Calu3 (cell line): ENCODE measurements around the gene DTX3L. TPM values are rescaled to one million over a fixed set of nuclear protein-coding genes. Genes with fewer than 3 reads are reported as not detected.

Experiments
- BruUV-seq: library from RNA; stranded (reverse); fragments of 400-500 nt; replicated peaks from 2 replicates; lab custom pipeline; 2021; lab: Mats Ljungman, UMichigan
- CTCF ChIA-PET: fragments of 300-600 bp; sonication (Branson Sonifier 250); formaldehyde crosslinking; loops from one replicate; lab custom pipeline; 2022; ENCODE audit warnings: antibody characterized with exemption; lab: Charles Lee
- DNase-seq: peaks from one replicate; pipeline ENCODE4 v3.0.0; 2022
- H3K27ac Mint-ChIP-seq: one replicate; pipeline ENCODE4 v1.8.0; 2022; ENCODE audit warnings: mixed read lengths; ENCODE audit not compliant: unreplicated experiment
- H3K27me3 Mint-ChIP-seq: one replicate; pipeline ENCODE4 v1.8.0; 2022; ENCODE audit warnings: mixed read lengths; ENCODE audit not compliant: unreplicated experiment
- H3K36me3 Mint-ChIP-seq: one replicate; pipeline ENCODE4 v1.8.0; 2022; ENCODE audit warnings: mild to moderate bottlenecking, moderate library complexity, mixed read lengths; ENCODE audit not compliant: insufficient read depth, unreplicated experiment
- H3K4me1 Mint-ChIP-seq: one replicate; pipeline ENCODE4 v1.8.0; 2022; ENCODE audit warnings: mild to moderate bottlenecking, low read depth, mixed read lengths; ENCODE audit not compliant: unreplicated experiment
- H3K4me3 Mint-ChIP-seq: one replicate; pipeline ENCODE4 v1.8.0; 2022; ENCODE audit warnings: mild to moderate bottlenecking, low read depth, moderate library complexity, mixed read lengths; ENCODE audit not compliant: unreplicated experiment
- H3K9me3 Mint-ChIP-seq: one replicate; pipeline ENCODE4 v1.8.0; 2022; ENCODE audit warnings: low read depth, mixed read lengths; ENCODE audit not compliant: unreplicated experiment
- intact Hi-C: fragments of 100-400 bp; cut with micrococcal nuclease; formaldehyde crosslinking; loops from one replicate; pipeline ENCODE4 v1.10.0; 2022; ENCODE audit not compliant: unreplicated experiment
- total RNA-seq: library from RNA; stranded (reverse); gene quantifications from 2 replicates; pipeline ENCODE4 v1.2.3, GENCODE V29; 2022
- TF ChIP-seq, protein P1 (sequence below): fragments of 200-600 bp; IDR thresholded peaks from one replicate; pipeline ENCODE4 v1.8.0; 2022; ENCODE audit warnings: antibody characterized with exemption; ENCODE audit not compliant: unreplicated experiment

DTX3L gene
- total RNA-seq, 1 experiment from 2014 or later, result 73.9 TPM

DNA sequence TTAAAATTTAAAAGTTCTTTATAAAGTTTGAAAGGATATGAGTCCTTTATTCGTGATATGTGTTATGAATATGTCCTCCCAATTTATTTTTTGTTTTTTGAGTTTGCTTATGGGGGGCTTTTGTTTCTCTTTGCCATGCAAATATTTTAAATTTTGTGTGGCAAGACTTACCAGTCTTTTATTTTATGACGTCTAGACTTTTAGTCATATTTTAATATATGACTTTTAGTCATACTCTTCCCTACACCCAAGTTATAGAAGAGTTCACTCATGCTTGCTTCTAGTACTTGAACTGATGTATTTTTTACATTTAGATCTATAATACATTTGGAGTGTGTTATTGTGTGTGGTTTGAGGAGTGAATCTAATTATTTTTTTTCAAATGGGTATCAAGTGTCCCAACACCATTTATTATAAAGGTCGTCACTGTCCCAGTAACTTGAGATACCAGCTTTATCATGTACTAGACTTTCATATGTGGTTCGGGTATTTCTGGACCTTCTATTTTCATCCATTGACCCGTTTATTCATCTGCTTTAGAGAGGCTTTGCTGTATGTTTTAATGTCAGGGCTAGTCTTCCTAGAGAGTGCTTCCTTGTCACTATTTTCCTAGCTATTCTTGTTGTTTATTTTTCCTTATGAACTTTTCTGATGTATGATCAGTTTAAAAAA is 14.1 kb downstream of the DTX3L start:
- Mint-ChIP-seq H3K4me3 (peak overlapping the region; percentile 69), H3K9me3 (peaks cover 10% of the 10 kb centered on the region), H3K36me3 (peaks cover 17% of the 10 kb centered on the region), H3K27ac (no peak overlapping the region), H3K4me1 (peaks cover 6% of the 10 kb centered on the region), H3K27me3 (no peaks in the 10 kb centered on the region)
- DNase-seq, result no peak
- no TSS peak for BruUV-seq
- CTCF ChIA-PET, result no interaction called here
- intact Hi-C loops, result no loop called here
- TF ChIP-seq, protein P1, sequence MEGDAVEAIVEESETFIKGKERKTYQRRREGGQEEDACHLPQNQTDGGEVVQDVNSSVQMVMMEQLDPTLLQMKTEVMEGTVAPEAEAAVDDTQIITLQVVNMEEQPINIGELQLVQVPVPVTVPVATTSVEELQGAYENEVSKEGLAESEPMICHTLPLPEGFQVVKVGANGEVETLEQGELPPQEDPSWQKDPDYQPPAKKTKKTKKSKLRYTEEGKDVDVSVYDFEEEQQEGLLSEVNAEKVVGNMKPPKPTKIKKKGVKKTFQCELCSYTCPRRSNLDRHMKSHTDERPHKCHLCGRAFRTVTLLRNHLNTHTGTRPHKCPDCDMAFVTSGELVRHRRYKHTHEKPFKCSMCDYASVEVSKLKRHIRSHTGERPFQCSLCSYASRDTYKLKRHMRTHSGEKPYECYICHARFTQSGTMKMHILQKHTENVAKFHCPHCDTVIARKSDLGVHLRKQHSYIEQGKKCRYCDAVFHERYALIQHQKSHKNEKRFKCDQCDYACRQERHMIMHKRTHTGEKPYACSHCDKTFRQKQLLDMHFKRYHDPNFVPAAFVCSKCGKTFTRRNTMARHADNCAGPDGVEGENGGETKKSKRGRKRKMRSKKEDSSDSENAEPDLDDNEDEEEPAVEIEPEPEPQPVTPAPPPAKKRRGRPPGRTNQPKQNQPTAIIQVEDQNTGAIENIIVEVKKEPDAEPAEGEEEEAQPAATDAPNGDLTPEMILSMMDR, result no peak

DNA sequence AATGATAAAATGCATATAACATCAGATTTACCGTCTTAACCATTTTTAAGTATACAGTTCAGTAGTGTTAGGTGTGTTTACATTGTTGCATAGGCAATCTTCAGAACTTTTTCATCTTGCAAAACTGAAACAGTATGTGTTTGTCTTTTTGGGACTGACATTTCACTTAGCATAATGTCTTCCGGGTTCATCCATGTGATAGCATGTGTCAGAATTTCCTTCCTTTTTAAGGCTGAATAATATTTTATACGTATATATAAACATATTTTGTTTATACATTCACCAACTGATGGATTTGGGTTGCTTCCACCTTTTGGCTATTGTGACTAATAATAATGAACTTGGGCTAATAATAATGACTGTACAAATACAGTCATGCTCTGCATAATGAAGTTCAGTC is 16.3 kb downstream of the DTX3L start:
- H3K36me3 Mint-ChIP-seq, result peaks cover 9% of the 10 kb centered on the region
- BruUV-seq, result no TSS peak
- TF ChIP-seq, protein P1, result no peak

GRCh38 chr3:122581622-122582021 is 17.5 kb downstream of the DTX3L start:
- DNase-seq, result no peak
- no TSS peak for BruUV-seq
- Mint-ChIP-seq H3K27ac (no peak overlapping the region), H3K4me3 (no peak overlapping the region), H3K36me3 (peaks cover 9% of the 10 kb centered on the region), H3K4me1 (no peaks in the 10 kb centered on the region), H3K27me3 (no peaks in the 10 kb centered on the region), H3K9me3 (peaks cover 12% of the 10 kb centered on the region)
- TF ChIP-seq, protein P1, result no peak
- intact Hi-C loops, result no loop called here
- CTCF ChIA-PET, result no interaction called here

More for the DNA sequence above, 16.3 kb downstream of the DTX3L start:
- DNase-seq, result no peak
- Mint-ChIP-seq H3K4me1 (no peaks in the 10 kb centered on the region), H3K4me3 (no peak overlapping the region), H3K27ac (no peak overlapping the region), H3K27me3 (no peaks in the 10 kb centered on the region), H3K9me3 (peaks cover 12% of the 10 kb centered on the region)
- intact Hi-C loops, result no loop called here
- CTCF ChIA-PET, result no interaction called here

DNA sequence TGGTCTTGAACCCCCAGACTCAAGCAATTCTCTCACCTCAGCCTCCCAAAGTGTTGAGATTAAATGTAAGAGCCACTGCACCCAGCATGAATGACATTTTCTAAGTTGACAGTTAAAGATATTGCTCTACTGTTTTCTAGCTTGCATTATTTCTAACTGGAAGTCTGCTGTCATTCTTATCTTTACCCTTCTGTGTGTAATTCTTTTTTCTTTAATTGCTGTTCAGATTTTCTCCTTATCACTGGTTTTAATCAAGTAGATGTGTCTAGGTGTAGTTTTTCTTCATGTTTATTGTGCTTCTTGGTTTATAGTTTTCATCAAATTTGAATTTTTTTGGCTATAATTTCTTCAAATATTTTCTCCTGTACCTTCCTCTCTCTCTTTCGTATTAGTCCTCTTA is 18.3 kb downstream of the DTX3L start:
- peaks cover 7% of the 10 kb centered on the region for H3K36me3 Mint-ChIP-seq
- H3K4me3 Mint-ChIP-seq, result no peak overlapping the region
- CTCF ChIA-PET, result no interaction called here
- TF ChIP-seq, protein P1, result no peak
- no peak overlapping the region for H3K27ac Mint-ChIP-seq
- no TSS peak for BruUV-seq
- intact Hi-C loops, result no loop called here
- no peaks in the 10 kb centered on the region for H3K4me1 Mint-ChIP-seq
- DNase-seq, result no peak
- H3K9me3 Mint-ChIP-seq, result peaks cover 12% of the 10 kb centered on the region
- no peaks in the 10 kb centered on the region for H3K27me3 Mint-ChIP-seq
